CD14-positive monocyte (primary cell): ENCODE results near the gene UBXN1. TPM values are rescaled to one million over a fixed set of nuclear protein-coding genes. Genes with fewer than 3 reads are reported as not detected.

Experiments
- DNase-seq, 3 donors: peaks; one replicate each; pipeline ENCODE4 v3.0.0-alpha.2; 2011 to 2022
- H2AFZ ChIP-seq: 2 replicates; pipeline ENCODE4 v1.6.0; 2012; ENCODE audit warnings: mild to moderate bottlenecking, low read depth, low read length, inconsistent platforms; ENCODE audit not compliant: insufficient read depth, poor library complexity, severe bottlenecking
- H3K27ac ChIP-seq, 2 donors: 1 replicate in 1 of 2; 2 replicates in 1 of 2; pipeline ENCODE4 v1.5.1; 2012 to 2013; ENCODE audit warnings: low read length in 2 of 2, control low read depth in 1 of 2, inconsistent platforms in 1 of 2, low read depth in 1 of 2, mild to moderate bottlenecking in 1 of 2
- H3K27me3 ChIP-seq, 2 donors: one replicate each; pipeline versions ENCODE4 v1.6.0 to v1.6.1; 2011 to 2013; ENCODE audit warnings: low read length in 2 of 2; ENCODE audit not compliant: control insufficient read depth in 2 of 2, insufficient read depth in 2 of 2
- H3K36me3 ChIP-seq, 2 donors: replicated peaks in 1 of 2; 1 replicate in 1 of 2; 2 replicates in 1 of 2; pipeline versions ENCODE4 v1.5.1 to v1.6.1; 2012 to 2013; ENCODE audit warnings: low read length in 2 of 2, control low read depth in 1 of 2, inconsistent platforms in 1 of 2, mild to moderate bottlenecking in 1 of 2; ENCODE audit not compliant: insufficient read depth in 2 of 2, control insufficient read depth in 1 of 2
- H3K4me1 ChIP-seq, 2 donors: 1 replicate in 1 of 2; 2 replicates in 1 of 2; pipeline versions ENCODE4 v1.5.1 to v1.6.1; 2012 to 2013; ENCODE audit warnings: low read length in 2 of 2, control low read depth in 1 of 2, inconsistent platforms in 1 of 2, mild to moderate bottlenecking in 1 of 2, moderate library complexity in 1 of 2; ENCODE audit not compliant: insufficient read depth in 2 of 2, control insufficient read depth in 1 of 2
- H3K4me2 ChIP-seq: replicated peaks from 2 replicates; pipeline ENCODE3; 2012; ENCODE audit warnings: low read length, moderate library complexity, mild to moderate bottlenecking; ENCODE audit not compliant: poor library complexity, severe bottlenecking; ENCODE audit errors: extremely low read depth
- H3K4me3 ChIP-seq, 3 experiments: fragments of 200-600 bp in 1 of 3; sonication (generic) in 1 of 3; replicated peaks in 1 of 3; 1 replicate in 2 of 3; 2 replicates in 1 of 3; pipeline ENCODE4 v1.5.1; 2011 to 2013; ENCODE audit warnings: low read length in 3 of 3, mild to moderate bottlenecking in 3 of 3, control low read depth in 2 of 3, low read depth in 2 of 3, inconsistent platforms in 1 of 3, moderate library complexity in 1 of 3
- H3K79me2 ChIP-seq: 2 replicates; pipeline ENCODE4 v1.6.0; 2012; ENCODE audit warnings: mild to moderate bottlenecking, control low read depth, inconsistent platforms, low read length, moderate library complexity; ENCODE audit not compliant: insufficient read depth
- H3K9ac ChIP-seq: 2 replicates; pipeline ENCODE4 v1.6.0; 2017; ENCODE audit warnings: low read length, mild to moderate bottlenecking; ENCODE audit not compliant: insufficient read depth, poor library complexity, severe bottlenecking
- H3K9me3 ChIP-seq, 2 donors: replicated peaks in 1 of 2; 1 replicate in 1 of 2; 2 replicates in 1 of 2; pipeline versions ENCODE4 v1.5.1 to v1.6.1; 2012 to 2013; ENCODE audit warnings: low read length in 2 of 2, control low read depth in 1 of 2; ENCODE audit not compliant: control insufficient read depth in 1 of 2, insufficient read depth in 1 of 2
- H4K20me1 ChIP-seq: 2 replicates; pipeline ENCODE4 v1.6.0; 2012; ENCODE audit warnings: mild to moderate bottlenecking, low read length, control low read depth, moderate library complexity; ENCODE audit not compliant: insufficient read depth
- H3K27ac Mint-ChIP-seq, 7 donors: one replicate each; pipeline ENCODE4 v1.8.0; 2020; ENCODE audit warnings: mild to moderate bottlenecking in 7 of 7, mixed read lengths in 7 of 7, moderate library complexity in 6 of 7, inconsistent platforms in 2 of 7
- H3K27me3 Mint-ChIP-seq, 3 donors: one replicate each; pipeline ENCODE4 v1.8.0; 2021 to 2022; ENCODE audit warnings: low read depth in 3 of 3, mild to moderate bottlenecking in 3 of 3, mixed read lengths in 3 of 3, moderate library complexity in 3 of 3, inconsistent platforms in 1 of 3
- H3K36me3 Mint-ChIP-seq, 2 donors: one replicate each; pipeline ENCODE4 v1.8.0; 2020; ENCODE audit warnings: mixed read lengths in 2 of 2, inconsistent platforms in 1 of 2, mild to moderate bottlenecking in 1 of 2
- H3K4me1 Mint-ChIP-seq: one replicate; pipeline ENCODE4 v1.8.0; 2020; ENCODE audit warnings: mild to moderate bottlenecking, mixed read lengths
- H3K4me3 Mint-ChIP-seq, 2 donors: one replicate each; pipeline ENCODE4 v1.8.0; 2020; ENCODE audit warnings: mild to moderate bottlenecking in 2 of 2, mixed read lengths in 2 of 2, moderate library complexity in 1 of 2
- H3K9me3 Mint-ChIP-seq, 7 donors: one replicate each; pipeline ENCODE4 v1.8.0; 2020 to 2022; ENCODE audit warnings: mixed read lengths in 7 of 7, mild to moderate bottlenecking in 6 of 7, moderate library complexity in 6 of 7, inconsistent platforms in 2 of 7
- WGBS: methylation state at CpG from one replicate; pipeline ENCODE4 v1.1.5; 2013; ENCODE audit warnings: missing lambda C conversion rate; ENCODE audit not compliant: insufficient coverage; 5-methylcytosine and 5-hydroxymethylcytosine counted together
- intact Hi-C, 2 donors: fragments of 100-400 bp; cut with micrococcal nuclease; formaldehyde crosslinking; loops; one replicate each; pipeline versions ENCODE4 v1.15.0 to v1.15.1; 2023
- polyA plus RNA-seq, 3 donors: library from polyadenylated mRNA; depleted of rRNA in 1 of 3; unstranded in 2 of 3; stranded (reverse) in 1 of 3; fragments of 300-500 nt in 2 of 3; fragments of >200 nt in 1 of 3; fragmentation: Illumina TruSeq in 2 of 3; gene quantifications; 1 replicate in 2 of 3; 2 replicates in 1 of 3; pipeline ENCODE4 v1.2.3, GENCODE V29; 2012 to 2021
- TF ChIP-seq, protein P1 (sequence below): fragments of 200-600 bp; IDR thresholded peaks from one replicate; pipeline ENCODE4 v1.8.0; 2022; ENCODE audit warnings: antibody characterized with exemption, mild to moderate bottlenecking

The UBXN1 gene
- polyA plus RNA-seq, 3 donors = 93.9 to 147 (median 106) TPM

DNA sequence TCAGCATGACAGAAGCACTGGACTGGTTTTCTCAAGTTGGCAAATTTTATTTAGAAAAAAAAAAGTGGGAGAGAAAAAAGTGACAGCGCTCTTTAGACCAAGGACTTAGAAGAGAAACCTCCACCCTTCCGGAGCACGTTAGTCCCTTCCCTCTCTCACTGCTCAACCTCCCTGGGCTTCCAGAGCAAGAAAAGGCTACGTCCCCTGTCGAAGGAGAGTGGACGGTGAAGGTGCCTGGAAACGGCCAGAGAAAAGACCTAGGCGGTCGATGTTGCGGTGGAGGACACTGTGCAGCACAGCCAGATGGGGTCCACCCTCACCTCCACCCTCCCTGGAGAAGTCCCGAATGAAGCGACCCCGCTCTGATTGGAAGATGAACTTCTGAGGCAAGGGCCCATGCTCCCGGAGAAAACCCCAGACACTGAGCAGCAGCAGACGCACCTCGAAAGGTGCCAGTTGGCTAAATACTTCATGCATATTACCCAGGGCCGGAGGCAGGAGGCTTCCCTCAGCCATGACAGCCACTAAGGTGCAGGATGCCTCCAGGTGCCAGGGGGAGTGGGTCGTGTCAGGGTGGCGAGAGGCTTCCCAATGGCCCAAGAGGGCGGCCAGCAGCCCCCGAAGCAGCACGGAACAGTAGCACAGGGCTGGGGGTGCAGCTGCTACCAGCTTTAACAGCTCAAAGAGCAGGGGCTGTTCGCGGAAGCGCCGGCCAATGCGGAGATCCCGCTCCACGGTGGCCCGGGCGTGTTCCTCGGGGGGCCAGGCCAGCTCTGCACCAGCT, 31.9 kb downstream of the UBXN1 start:
- Mint-ChIP-seq H3K9me3 (no peaks in the 10 kb centered on the region), H3K27ac (peak overlapping the region; percentile 40 to 93 (median 83)), H3K27me3 (peaks cover 0 to 4% (median 0%) of the 10 kb centered on the region in 3 donors), H3K4me3 (peak overlapping the region; percentile 42 to 87), H3K4me1 (peaks cover 21% of the 10 kb centered on the region), H3K36me3 (peaks cover 18 to 41% of the 10 kb centered on the region in 2 donors)
- intact Hi-C loops = loop anchor here in 1 of 2 donors (5.0 kb wide), 1 partner anchor 45 kb away; the partner anchor contains the start of gene MTA2
- Histone ChIP-seq H3K79me2 (peaks cover 72% of the 10 kb centered on the region), H3K27me3 (no peaks in the 10 kb centered on the region), H3K4me3 (peak overlapping the region in 1 of 3 experiments; percentile 91), H3K9ac (peak overlapping the region; percentile 96), H3K27ac (peak overlapping the region; percentile 74 to 82), H3K9me3 (no peaks in the 10 kb centered on the region), H3K4me2 (peak overlapping the region; percentile 98), H3K4me1 (peaks cover 20 to 30% of the 10 kb centered on the region in 2 donors), H3K36me3 (peaks cover 25 to 45% of the 10 kb centered on the region in 2 donors), H4K20me1 (no peaks in the 10 kb centered on the region), H2AFZ (no peak overlapping the region)
- DNase-seq = no peak
- TF ChIP-seq, protein P1, sequence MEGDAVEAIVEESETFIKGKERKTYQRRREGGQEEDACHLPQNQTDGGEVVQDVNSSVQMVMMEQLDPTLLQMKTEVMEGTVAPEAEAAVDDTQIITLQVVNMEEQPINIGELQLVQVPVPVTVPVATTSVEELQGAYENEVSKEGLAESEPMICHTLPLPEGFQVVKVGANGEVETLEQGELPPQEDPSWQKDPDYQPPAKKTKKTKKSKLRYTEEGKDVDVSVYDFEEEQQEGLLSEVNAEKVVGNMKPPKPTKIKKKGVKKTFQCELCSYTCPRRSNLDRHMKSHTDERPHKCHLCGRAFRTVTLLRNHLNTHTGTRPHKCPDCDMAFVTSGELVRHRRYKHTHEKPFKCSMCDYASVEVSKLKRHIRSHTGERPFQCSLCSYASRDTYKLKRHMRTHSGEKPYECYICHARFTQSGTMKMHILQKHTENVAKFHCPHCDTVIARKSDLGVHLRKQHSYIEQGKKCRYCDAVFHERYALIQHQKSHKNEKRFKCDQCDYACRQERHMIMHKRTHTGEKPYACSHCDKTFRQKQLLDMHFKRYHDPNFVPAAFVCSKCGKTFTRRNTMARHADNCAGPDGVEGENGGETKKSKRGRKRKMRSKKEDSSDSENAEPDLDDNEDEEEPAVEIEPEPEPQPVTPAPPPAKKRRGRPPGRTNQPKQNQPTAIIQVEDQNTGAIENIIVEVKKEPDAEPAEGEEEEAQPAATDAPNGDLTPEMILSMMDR = no peak
- WGBS = 94% methylated on average over 18 of the region's 32 CpGs

GRCh38 chr11:62645946-62646824, 32.7 kb downstream of the UBXN1 start, which contains the start of gene GANAB:
Gene GANAB (minus strand): TSS chr11:62646613. CDS start chr11:62646599, 14 bp downstream.
- H4K20me1 ChIP-seq = peaks cover 4% of the 10 kb centered on the region
- intact Hi-C loops = loop anchor here in 1 of 2 donors (5.0 kb wide), 1 partner anchor 44 kb away; the partner anchor contains the start of gene MTA2
- H3K4me3 ChIP-seq = peak within 1 kb of the TSS; percentile 91 to 99 (median 91)
- TF ChIP-seq, protein P1 = no peak
- peak within 1 kb of the TSS; percentile 96 for H3K9ac ChIP-seq
- H3K4me2 ChIP-seq = peak within 1 kb of the TSS; percentile 98
- H3K36me3 Mint-ChIP-seq = peaks cover 18 to 41% of the 10 kb centered on the region in 2 donors
- H3K9me3 Mint-ChIP-seq = no peaks in the 10 kb centered on the region
- peak within 1 kb of the TSS; percentile 85 to 98 (median 91) for H3K27ac Mint-ChIP-seq
- peaks cover 18% of the 10 kb centered on the region for H3K4me1 Mint-ChIP-seq
- peaks cover 0 to 4% (median 0%) of the 10 kb centered on the region in 3 donors for H3K27me3 Mint-ChIP-seq
- H3K27ac ChIP-seq = peak within 1 kb of the TSS; percentile 74 to 90
- H3K4me1 ChIP-seq = peaks cover 16 to 24% of the 10 kb centered on the region in 2 donors
- no peaks in the 10 kb centered on the region for H3K9me3 ChIP-seq
- H3K36me3 ChIP-seq = peaks cover 25 to 45% of the 10 kb centered on the region in 2 donors
- peak within 1 kb of the TSS; percentile 84 for H2AFZ ChIP-seq
- H3K27me3 ChIP-seq = no peaks in the 10 kb centered on the region
- WGBS = under 1% methylated on average over 71 of the region's 73 CpGs
- H3K79me2 ChIP-seq = peaks cover 72% of the 10 kb centered on the region
- H3K4me3 Mint-ChIP-seq = peak within 1 kb of the TSS; percentile 87 to 94
- DNase-seq = peak; percentile 97 to 98 (median 97)
